ENCODE results near the gene TM4SF4.

GRCh38 chr3:149430216-149430615 is 44.3 kb upstream of the TM4SF4 start:
- TF ChIP-seq CTCF (IDR thresholded peaks at IDR 0.05; ENCODE audit: insufficient read depth, low read length, poor library complexity, severe bottlenecking) (no peak), EZH2phosphoT487 (conservative IDR thresholded peaks at IDR 0.05; ENCODE audit: low read length) (no peak)

Data from SU-DHL-6 (cell line).